MM.1S (cell line): ENCODE measurements around the gene FFAR2.

ENCODE experiments used
- DNase-seq: peaks from one replicate; pipeline ENCODE4 v3.0.0-alpha.2; 2015
- H2AFZ ChIP-seq: fragments of 300-600 bp; sonication (generic); 2 replicates; pipeline ENCODE4 v1.6.0; 2016; ENCODE audit warnings: antibody characterized with exemption, low read length
- H3F3A ChIP-seq: fragments of 300-600 bp; sonication (generic); 2 replicates; pipeline ENCODE4 v1.6.1; 2016; ENCODE audit warnings: mild to moderate bottlenecking, antibody characterized with exemption, low read length, moderate library complexity, mixed read lengths; ENCODE audit not compliant: insufficient read depth
- H3K27ac ChIP-seq: fragments of 300-600 bp; sonication (generic); 2 replicates; pipeline ENCODE4 v1.5.1; 2016; ENCODE audit warnings: mild to moderate bottlenecking, low read length
- H3K27me3 ChIP-seq: fragments of 300-600 bp; sonication (generic); replicated peaks from 2 replicates; pipeline ENCODE4 v1.6.0; 2016; ENCODE audit warnings: low read length; ENCODE audit not compliant: insufficient read depth
- H3K36me3 ChIP-seq: fragments of 300-600 bp; sonication (generic); replicated peaks from 2 replicates; pipeline ENCODE4 v1.6.1; 2016; ENCODE audit warnings: mild to moderate bottlenecking, low read length, mixed read lengths; ENCODE audit not compliant: insufficient read depth
- H3K4me1 ChIP-seq: fragments of 300-600 bp; sonication (generic); 2 replicates; pipeline ENCODE4 v1.6.1; 2016; ENCODE audit warnings: low read length, mixed read lengths
- H3K4me2 ChIP-seq: fragments of 300-600 bp; sonication (generic); 2 replicates; pipeline ENCODE4 v1.6.0; 2016; ENCODE audit warnings: low read depth, low read length
- H3K4me3 ChIP-seq: fragments of 300-600 bp; sonication (generic); 2 replicates; pipeline ENCODE4 v1.5.1; 2016; ENCODE audit warnings: low read length, mixed read lengths
- H3K79me2 ChIP-seq: fragments of 300-600 bp; sonication (generic); 2 replicates; pipeline ENCODE4 v1.6.1; 2016; ENCODE audit warnings: mixed run types, low read length, mixed read lengths
- H3K9ac ChIP-seq: fragments of 300-600 bp; sonication (generic); 2 replicates; pipeline ENCODE4 v1.6.1; 2016; ENCODE audit warnings: low read length, mixed read lengths
- H3K9me2 ChIP-seq: fragments of 300-600 bp; sonication (generic); replicated peaks from 2 replicates; pipeline ENCODE4 v1.6.1; 2016; ENCODE audit warnings: mild to moderate bottlenecking, low read length, mixed read lengths; ENCODE audit not compliant: insufficient read depth
- H3K9me3 ChIP-seq: fragments of 300-600 bp; sonication (generic); replicated peaks from 2 replicates; pipeline ENCODE4 v1.6.1; 2016; ENCODE audit warnings: mild to moderate bottlenecking, low read length, mixed read lengths; ENCODE audit not compliant: insufficient read depth
- H4K20me1 ChIP-seq: fragments of 300-600 bp; sonication (generic); 2 replicates; pipeline ENCODE4 v1.6.1; 2016; ENCODE audit warnings: mild to moderate bottlenecking, low read length, moderate library complexity, mixed read lengths; ENCODE audit not compliant: insufficient read depth
- CTCF ChIP-seq: fragments of 300-600 bp; sonication (generic); IDR thresholded peaks from 2 replicates; pipeline ENCODE4 v1.5.1; 2016; ENCODE audit warnings: antibody characterized with exemption, low read length, mixed read lengths
- EZH2 ChIP-seq: fragments of 300-600 bp; sonication (generic); optimal IDR thresholded peaks from 2 replicates; pipeline ENCODE3; 2017; ENCODE audit warnings: low read depth, mild to moderate bottlenecking, antibody characterized with exemption, low read length, mixed read lengths
- EZH2phosphoT487 ChIP-seq: fragments of 300-600 bp; sonication (generic); IDR thresholded peaks from 2 replicates; pipeline ENCODE4 v1.6.1; 2018; ENCODE audit warnings: antibody characterized with exemption, low read length

FFAR2 gene

GRCh38 chr19:35416331-35416730 lies 31.7 kb upstream of the FFAR2 start:
- Histone ChIP-seq H3K27me3 (no peaks in the 10 kb centered on the region; the same call in none of the 2 replicates), H3K36me3 (no peaks in the 10 kb centered on the region), H3K4me1 (peaks cover 2% of the 10 kb centered on the region; the same call in 1 of the 2 replicates), H3K4me3 (no peak overlapping the region), H3K27ac (no peak overlapping the region), H3K79me2 (no peaks in the 10 kb centered on the region), H3K9me2 (no peaks in the 10 kb centered on the region), H3K9me3 (no peaks in the 10 kb centered on the region), H4K20me1 (no peaks in the 10 kb centered on the region), H3F3A (no peaks in the 10 kb centered on the region), H3K4me2 (no peak overlapping the region), H3K9ac (no peak overlapping the region), H2AFZ (no peak overlapping the region)
- DNase-seq, result no peak
- no peak for TF ChIP-seq EZH2phosphoT487
- TF ChIP-seq CTCF, result no peak
- no peak for TF ChIP-seq EZH2

GRCh38 chr19:35417278-35417677 lies 30.8 kb upstream of the FFAR2 start:
- Histone ChIP-seq H3K79me2 (no peaks in the 10 kb centered on the region), H3F3A (no peaks in the 10 kb centered on the region), H4K20me1 (no peaks in the 10 kb centered on the region), H2AFZ (no peak overlapping the region), H3K36me3 (no peaks in the 10 kb centered on the region), H3K9ac (no peak overlapping the region), H3K4me1 (peaks cover 2% of the 10 kb centered on the region; the same call in 1 of the 2 replicates), H3K4me2 (no peak overlapping the region), H3K9me3 (no peaks in the 10 kb centered on the region), H3K27me3 (no peaks in the 10 kb centered on the region; the same call in none of the 2 replicates), H3K9me2 (no peaks in the 10 kb centered on the region), H3K4me3 (no peak overlapping the region), H3K27ac (no peak overlapping the region)
- no peak for DNase-seq
- TF ChIP-seq EZH2 (no peak), CTCF (no peak), EZH2phosphoT487 (no peak)

- no peak for TF ChIP-seq EZH2
- TF ChIP-seq CTCF, result no peak
- no peak for TF ChIP-seq EZH2phosphoT487
- Histone ChIP-seq H3K4me3 (no peak overlapping the region), H3K4me1 (peaks cover 2% of the 10 kb centered on the region; the same call in 1 of the 2 replicates), H3K9ac (no peak overlapping the region), H3K36me3 (no peaks in the 10 kb centered on the region), H3K79me2 (no peaks in the 10 kb centered on the region), H3F3A (no peaks in the 10 kb centered on the region), H4K20me1 (no peaks in the 10 kb centered on the region), H3K4me2 (no peak overlapping the region), H3K27me3 (no peaks in the 10 kb centered on the region; the same call in none of the 2 replicates), H3K9me3 (no peaks in the 10 kb centered on the region), H3K9me2 (no peaks in the 10 kb centered on the region), H2AFZ (no peak overlapping the region), H3K27ac (no peak overlapping the region)
- no peak for DNase-seq
Measured at GRCh38 chr19:35417713-35418534, 30.1 kb upstream of the FFAR2 start.
